Cerebellar nuclear complex (tissue), 1 donor: ENCODE measurements around the gene INTS3.

ENCODE experiments used
- DNase-seq, 2 experiments: peaks; one replicate each; lab custom pipeline; 2025; lab: John Stamatoyannopoulos, UW

The INTS3 gene

DNA sequence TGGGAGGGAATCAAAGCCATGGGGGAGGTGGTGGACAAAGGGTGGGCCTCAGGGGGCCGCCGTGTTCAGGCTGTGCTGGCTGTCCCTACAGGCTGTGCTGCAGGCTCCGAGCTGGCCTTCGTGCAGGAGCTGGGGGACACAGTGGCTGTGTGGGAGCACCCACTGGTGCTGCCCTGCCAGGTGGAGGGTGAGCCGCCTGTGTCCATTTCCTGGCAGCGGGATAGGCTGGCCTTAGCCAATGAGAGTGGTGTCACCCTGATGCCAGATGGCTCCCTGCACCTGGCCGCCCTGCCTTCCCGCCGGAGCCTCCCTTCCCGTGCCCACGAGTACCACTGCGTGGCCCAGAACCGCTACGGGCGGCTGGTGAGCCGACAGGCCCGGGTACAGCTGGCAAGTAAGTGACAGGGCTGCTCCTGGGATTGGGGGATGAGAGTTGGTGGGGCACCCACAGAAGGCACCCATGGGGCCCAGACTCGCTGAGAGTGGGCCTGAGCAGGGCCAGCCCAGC is 67.5 kb downstream of the INTS3 start:
- DNase-seq = peak in 1 of 2 experiments; percentile 37

- no peak for DNase-seq
Observed at GRCh38 chr1:153795934-153796785, 68.3 kb downstream of the INTS3 start.

GRCh38 chr1:153796786-153797659 is 69.2 kb downstream of the INTS3 start:
- no peak for DNase-seq

- DNase-seq = no peak
Observed at GRCh38 chr1:153798468-153798780, 70.6 kb downstream of the INTS3 start.

DNA sequence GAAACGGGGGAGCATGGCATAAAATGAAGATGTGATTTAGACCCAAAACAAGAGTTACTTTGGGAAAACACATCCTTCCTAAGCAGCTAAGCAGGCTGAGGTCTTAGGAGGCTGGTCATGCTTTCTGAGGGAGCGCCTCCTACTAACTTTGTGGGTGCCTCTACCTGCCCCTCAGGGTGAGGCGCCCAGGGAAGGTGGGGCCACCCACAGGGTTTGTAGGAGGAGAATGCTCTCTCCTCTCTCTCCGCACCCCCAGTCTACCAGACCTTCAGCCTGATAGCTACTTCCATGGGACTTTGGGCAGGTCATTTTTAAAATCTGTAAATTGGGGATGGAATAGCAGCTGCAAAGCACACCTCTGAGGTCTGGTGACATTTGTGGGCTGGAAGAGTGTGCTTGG is 71.2 kb downstream of the INTS3 start:
- no peak for DNase-seq

DNA sequence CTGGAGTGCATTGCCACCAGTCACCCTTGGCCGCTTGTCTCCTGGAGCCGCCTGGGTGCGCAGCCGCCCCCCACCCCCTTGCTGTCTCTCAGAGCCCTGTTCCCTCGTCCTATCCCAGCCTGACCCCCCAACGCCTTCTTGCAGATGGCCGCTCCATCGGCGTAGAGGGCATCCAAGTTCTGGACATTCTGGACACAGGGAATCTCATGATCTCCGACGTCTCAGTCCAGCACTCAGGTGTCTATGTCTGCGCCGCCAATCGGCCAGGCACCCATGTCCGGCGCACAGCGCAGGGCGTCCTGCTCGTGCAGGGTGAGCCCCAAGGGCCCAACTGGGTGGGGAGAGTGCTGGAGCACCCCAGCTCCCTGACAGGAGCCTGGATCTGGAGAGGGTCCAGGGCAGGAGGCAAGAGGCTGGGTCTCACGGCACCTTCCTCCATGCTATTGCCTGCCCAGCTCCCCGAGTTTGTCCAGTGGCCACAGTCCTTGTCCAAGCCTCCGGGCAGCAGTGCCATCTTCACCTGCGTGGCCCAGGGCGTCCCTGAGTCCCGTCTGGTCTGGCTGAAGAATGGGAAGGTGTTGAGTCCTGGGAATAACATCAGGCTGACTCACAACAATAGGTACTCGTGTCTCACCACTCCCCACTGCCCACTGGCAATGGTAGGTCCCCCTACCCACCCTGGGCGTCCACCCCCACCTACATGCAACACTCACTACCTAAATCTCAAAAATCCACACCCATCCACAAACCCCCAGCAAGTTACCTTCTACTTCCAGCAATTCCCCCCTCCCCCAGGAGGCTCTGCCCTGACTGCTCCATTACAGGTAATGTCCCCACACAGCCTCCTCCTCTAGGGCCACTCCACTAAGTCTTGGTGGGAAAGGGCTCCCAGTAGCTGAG is 72.0 kb downstream of the INTS3 start:
- DNase-seq = no peak

DNA sequence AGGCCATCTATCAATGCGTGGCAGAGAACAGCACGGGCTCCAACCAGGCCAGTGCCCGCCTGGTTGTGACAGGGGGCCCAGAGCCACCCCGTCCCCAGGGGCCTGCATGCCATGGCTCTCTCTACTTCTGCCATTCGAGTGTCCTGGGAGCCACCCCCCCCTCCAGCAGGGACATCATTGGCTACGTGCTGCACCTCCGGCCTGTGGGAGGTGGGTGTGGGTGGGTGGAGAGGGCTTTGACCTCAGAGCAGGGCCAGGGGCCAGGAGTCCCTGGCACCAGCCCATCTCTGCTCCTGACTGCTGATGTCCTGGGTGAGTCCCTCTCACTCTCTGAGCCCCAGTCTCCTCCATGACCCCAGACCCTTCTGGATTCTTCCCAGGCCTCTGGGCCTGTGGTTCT is 72.7 kb downstream of the INTS3 start:
- DNase-seq = no peak

DNA sequence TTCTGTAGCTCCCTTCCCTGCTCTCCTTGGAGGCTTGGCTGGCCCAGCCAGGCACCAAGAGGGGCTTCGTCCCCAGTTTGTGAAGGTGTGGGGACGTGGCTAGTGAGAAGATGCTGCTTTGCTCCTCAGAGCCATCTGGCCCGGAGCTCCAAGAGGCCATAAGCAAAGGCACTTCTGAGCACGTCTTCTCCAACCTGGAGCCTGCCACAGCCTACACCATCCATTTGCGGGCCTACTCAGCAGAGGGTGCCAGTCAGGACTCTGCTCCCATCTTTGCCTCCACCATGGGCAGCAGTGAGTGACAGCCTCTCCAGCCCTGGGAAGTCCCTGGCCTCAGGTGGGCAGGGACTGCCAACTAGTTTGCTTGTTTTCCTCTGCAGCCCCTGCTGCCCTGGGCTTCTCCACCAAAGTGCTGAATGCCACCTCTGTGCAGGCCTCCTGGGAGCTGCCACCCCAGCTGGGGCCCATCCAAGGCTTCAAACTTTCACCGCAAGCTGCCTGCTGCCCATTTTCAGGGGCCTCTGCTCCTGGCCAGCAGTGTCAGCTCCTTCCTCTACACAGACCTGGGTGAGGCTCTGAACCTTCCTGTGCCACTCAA is 73.3 kb downstream of the INTS3 start:
- no peak for DNase-seq

DNA sequence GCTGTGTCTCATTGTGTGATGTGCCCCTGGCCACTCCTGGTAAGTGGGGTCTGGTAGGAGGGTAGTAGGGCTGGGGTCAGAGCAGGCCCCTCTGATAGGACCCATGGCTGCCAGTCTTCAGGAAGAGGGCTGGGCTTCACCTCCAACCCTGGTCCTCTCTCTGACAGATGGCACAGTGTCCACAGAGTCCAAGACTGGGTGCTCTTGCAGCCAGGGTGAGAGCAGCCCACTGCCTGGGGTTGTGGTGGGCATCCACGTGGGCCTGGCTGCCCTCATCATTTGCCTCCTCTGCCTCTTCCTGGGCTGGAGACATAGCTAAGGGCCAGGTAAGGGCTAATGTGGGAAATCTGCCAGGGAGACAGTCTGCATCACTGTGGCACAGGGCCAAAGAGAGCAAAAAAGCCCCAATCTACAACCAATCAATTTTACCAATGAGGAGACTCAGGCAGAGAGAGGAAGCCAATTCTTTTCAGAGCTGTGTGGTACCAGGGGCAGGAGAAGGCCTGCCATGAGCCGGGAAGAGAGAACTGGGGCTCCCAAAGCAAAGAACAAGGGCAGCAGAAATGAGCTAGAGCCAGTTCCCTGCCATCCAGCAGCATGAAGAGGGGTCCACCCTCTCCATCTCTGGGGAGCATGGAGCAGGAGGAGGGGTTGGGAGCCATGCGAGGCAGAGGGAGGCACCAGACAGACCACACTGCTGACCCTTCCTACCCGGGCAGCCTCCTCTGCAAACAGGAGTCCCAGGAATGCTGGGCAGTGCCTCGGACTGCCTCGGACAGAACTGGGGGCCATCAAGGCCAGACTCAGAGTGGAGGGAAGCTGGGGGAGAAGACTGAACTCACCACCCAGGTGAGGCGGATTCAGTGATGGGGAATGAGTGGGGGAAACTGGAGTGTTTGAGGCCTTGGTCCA is 74.2 kb downstream of the INTS3 start:
- DNase-seq = no peak

- no peak for DNase-seq
Observed at GRCh38 chr1:153803470-153804056, 75.7 kb downstream of the INTS3 start.

DNA sequence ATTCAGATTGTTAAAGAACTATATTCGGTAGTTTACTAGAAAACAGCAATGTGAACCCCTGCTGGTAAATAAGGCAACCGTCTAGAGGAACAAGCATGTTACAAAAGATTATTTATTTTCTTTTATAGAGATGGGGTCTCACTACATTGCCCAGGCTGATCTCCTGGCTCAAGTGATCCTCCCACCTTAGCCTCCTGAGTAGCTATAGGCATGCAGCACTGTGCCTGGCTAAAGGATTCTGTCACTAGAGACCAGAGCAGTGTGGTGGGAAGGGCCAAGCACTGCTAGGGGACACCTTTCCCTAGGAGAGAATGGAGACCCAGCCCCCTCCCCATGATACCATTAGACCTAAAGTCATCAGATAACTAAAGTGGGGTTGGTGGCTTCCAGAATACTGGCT is 76.3 kb downstream of the INTS3 start:
- no peak for DNase-seq

GRCh38 chr1:153805042-153805745 is 77.3 kb downstream of the INTS3 start:
- DNase-seq = no peak

DNA sequence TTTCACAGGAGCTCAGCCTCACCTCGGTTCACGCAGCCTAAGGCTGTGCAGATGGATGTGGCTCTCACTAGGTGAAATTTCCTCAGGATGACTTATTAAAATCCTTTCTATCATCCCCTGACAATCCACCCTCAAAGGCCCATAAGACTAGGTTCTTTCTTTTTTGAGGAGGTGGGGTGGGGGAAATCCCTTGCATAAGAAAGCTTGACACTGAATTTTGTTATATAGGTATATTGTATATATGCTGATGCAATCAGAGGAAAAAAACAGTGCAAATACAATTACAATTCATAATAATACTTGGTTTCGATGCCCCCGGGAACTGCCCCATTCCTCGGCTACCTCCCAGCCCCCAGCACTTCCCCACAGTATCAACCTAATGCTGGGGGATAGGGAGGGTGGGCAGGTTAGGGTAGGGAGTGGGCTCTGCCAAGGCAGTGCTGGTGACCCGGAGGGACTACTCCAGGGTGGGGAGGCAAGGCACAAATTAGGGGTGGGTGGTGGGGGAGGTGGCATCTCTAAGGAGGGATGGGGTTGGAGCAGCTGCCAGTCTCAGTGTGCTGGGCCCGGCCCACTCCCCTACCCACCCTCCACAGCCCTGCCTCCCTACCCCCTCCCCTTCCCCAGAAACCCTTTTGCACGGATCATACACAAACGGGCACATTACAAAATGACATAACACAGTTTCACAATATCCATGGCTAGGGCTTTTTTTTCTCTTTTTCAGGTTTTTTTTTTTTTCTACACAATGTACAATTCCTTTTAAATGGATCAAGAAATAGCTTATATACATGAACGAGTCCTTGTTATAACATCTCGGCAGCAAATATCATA is 78.3 kb downstream of the INTS3 start:
- no peak for DNase-seq

- DNase-seq = no peak
Observed at GRCh38 chr1:153816283-153816889, 88.5 kb downstream of the INTS3 start.

- DNase-seq = no peak
Observed at GRCh38 chr1:153818876-153819275, 91.0 kb downstream of the INTS3 start.
